Measurements from ENCODE around the gene MTO1.
A peak's percentile ranks its signal among the peaks of the same experiment; 100 is the strongest.

The MTO1 gene

GRCh38 chr6:73513496-73513854, 51.9 kb downstream of the MTO1 start:
- Histone ChIP-seq H3K79me2 (ENCODE audit: low read length) (peaks cover 11% of the 10 kb centered on the region), H3K4me1 (ENCODE audit: low read length) (peaks cover 49% of the 10 kb centered on the region), H3K4me3 (ENCODE audit: low read length) (no peak overlapping the region), H3K36me3 (replicated peaks; ENCODE audit: low read depth, low read length) (peaks cover 48% of the 10 kb centered on the region), H3K9me3 (ENCODE audit: insufficient read depth, low read length) (no peaks in the 10 kb centered on the region), H3K9ac (ENCODE audit: low read length) (no peak overlapping the region), H3K27me3 (ENCODE audit: low read depth, low read length) (no peaks in the 10 kb centered on the region), H4K20me1 (ENCODE audit: insufficient read depth, low read length) (peaks cover 52% of the 10 kb centered on the region), H2AFZ (ENCODE audit: low read depth, low read length) (no peak overlapping the region), H3K27ac (ENCODE audit: low read length) (peak overlapping the region; percentile 25), H3K4me2 (ENCODE audit: low read length) (no peak overlapping the region)
- TF ChIP-seq CTCF (IDR thresholded peaks at IDR 0.05; ENCODE audit: low read depth, low read length) (no peak), EZH2phosphoT487 (IDR thresholded peaks at IDR 0.05; ENCODE audit: low read depth) (no peak)

- no peak overlapping the region for H3K4me3 ChIP-seq (ENCODE audit: low read length)
- H4K20me1 ChIP-seq (ENCODE audit: insufficient read depth, low read length): peaks cover 63% of the 10 kb centered on the region
- H3K36me3 ChIP-seq (replicated peaks; ENCODE audit: low read depth, low read length): peaks cover 60% of the 10 kb centered on the region
Observed at GRCh38 chr6:73514746-73515110, 53.2 kb downstream of the MTO1 start.

GRCh38 chr6:73515204-73515655, 53.7 kb downstream of the MTO1 start:
- Histone ChIP-seq H3K9ac (ENCODE audit: low read length) (no peak overlapping the region), H3K27me3 (ENCODE audit: low read depth, low read length) (no peaks in the 10 kb centered on the region), H3K79me2 (ENCODE audit: low read length) (peaks cover 29% of the 10 kb centered on the region), H3K4me2 (ENCODE audit: low read length) (peak overlapping the region; percentile 33), H3K27ac (ENCODE audit: low read length) (peak overlapping the region; percentile 75), H3K4me1 (ENCODE audit: low read length) (peaks cover 60% of the 10 kb centered on the region), H4K20me1 (ENCODE audit: insufficient read depth, low read length) (peaks cover 67% of the 10 kb centered on the region), H3K4me3 (ENCODE audit: low read length) (no peak overlapping the region), H3K9me3 (ENCODE audit: insufficient read depth, low read length) (no peaks in the 10 kb centered on the region), H2AFZ (ENCODE audit: low read depth, low read length) (no peak overlapping the region), H3K36me3 (replicated peaks; ENCODE audit: low read depth, low read length) (peaks cover 65% of the 10 kb centered on the region)
- TF ChIP-seq CTCF (IDR thresholded peaks at IDR 0.05; ENCODE audit: low read depth, low read length): no peak
- TF ChIP-seq EZH2phosphoT487 (IDR thresholded peaks at IDR 0.05; ENCODE audit: low read depth): no peak

More at GRCh38 chr6:73514746-73515110, 53.2 kb downstream of the MTO1 start:
- peak overlapping the region; percentile 33; the same call in 1 of the 2 replicates for H3K4me2 ChIP-seq (ENCODE audit: low read length)
- H3K27me3 ChIP-seq (ENCODE audit: low read depth, low read length): no peaks in the 10 kb centered on the region
- H3K27ac ChIP-seq (ENCODE audit: low read length): peak overlapping the region; percentile 75
- no peak overlapping the region for H2AFZ ChIP-seq (ENCODE audit: low read depth, low read length)
- peaks cover 60% of the 10 kb centered on the region for H3K4me1 ChIP-seq (ENCODE audit: low read length)
- H3K79me2 ChIP-seq (ENCODE audit: low read length): peaks cover 24% of the 10 kb centered on the region
- TF ChIP-seq CTCF (IDR thresholded peaks at IDR 0.05; ENCODE audit: low read depth, low read length) (no peak), EZH2phosphoT487 (IDR thresholded peaks at IDR 0.05; ENCODE audit: low read depth) (no peak)
- H3K9ac ChIP-seq (ENCODE audit: low read length): no peak overlapping the region
- H3K9me3 ChIP-seq (ENCODE audit: insufficient read depth, low read length): no peaks in the 10 kb centered on the region

- peaks cover 50% of the 10 kb centered on the region for H3K4me1 ChIP-seq (ENCODE audit: low read length)
- H3K4me3 ChIP-seq (ENCODE audit: low read length): 0 out of 2 replicates have a peak overlapping the region, but pooled peaks have one; percentile 4
Observed at GRCh38 chr6:73516514-73517489, 55.3 kb downstream of the MTO1 start.

More at GRCh38 chr6:73516514-73517489, 55.3 kb downstream of the MTO1 start:
- Histone ChIP-seq H3K4me2 (ENCODE audit: low read length) (peak overlapping the region; percentile 33), H3K9ac (ENCODE audit: low read length) (0 out of 2 replicates have a peak overlapping the region, but pooled peaks have one; percentile 2), H3K36me3 (replicated peaks; ENCODE audit: low read depth, low read length) (peaks cover 67% of the 10 kb centered on the region), H2AFZ (ENCODE audit: low read depth, low read length) (no peak overlapping the region), H3K9me3 (ENCODE audit: insufficient read depth, low read length) (no peaks in the 10 kb centered on the region), H3K79me2 (ENCODE audit: low read length) (peaks cover 40% of the 10 kb centered on the region), H3K27ac (ENCODE audit: low read length) (peak overlapping the region; percentile 75), H3K27me3 (ENCODE audit: low read depth, low read length) (no peaks in the 10 kb centered on the region), H4K20me1 (ENCODE audit: insufficient read depth, low read length) (peaks cover 63% of the 10 kb centered on the region)
- TF ChIP-seq CTCF (IDR thresholded peaks at IDR 0.05; ENCODE audit: low read depth, low read length) (no peak), EZH2phosphoT487 (IDR thresholded peaks at IDR 0.05; ENCODE audit: low read depth) (no peak)
